Stimulated activated naive CD8-positive, alpha-beta T cell treated with anti-CD3 and anti-CD28 coated beads, Interleukin-15, amount 100 ng/mL, for 72 hours (primary cell): ENCODE results near the gene PTPRN2.
A peak's percentile ranks its signal among the peaks of the same experiment; 100 is the strongest.
"Not testable (repeated sequence)": the region's sequence is repeated elsewhere in the genome, so short reads cannot be mapped to it uniquely, and the experiment has no call there.

ENCODE experiments used
- ATAC-seq: fragments of 150-1000 bp; cut with Tn5 transposase; 2 replicates; pipeline ENCODE4 v1.10.0; 2021; ENCODE audit warnings: mild to moderate bottlenecking, moderate library complexity
- DNase-seq, 2 donors: peaks; one replicate each; pipeline ENCODE4 v3.0.0; 2021 to 2022
- H3K27ac Mint-ChIP-seq, 2 donors: one replicate each; pipeline ENCODE4 v1.8.0; 2022; ENCODE audit warnings: mild to moderate bottlenecking in 2 of 2, mixed read lengths in 2 of 2, moderate library complexity in 2 of 2
- H3K27me3 Mint-ChIP-seq: one replicate; pipeline ENCODE4 v1.8.0; 2022; ENCODE audit warnings: mixed read lengths
- H3K4me1 Mint-ChIP-seq: one replicate; pipeline ENCODE4 v1.8.0; 2022; ENCODE audit warnings: mild to moderate bottlenecking, mixed read lengths
- H3K4me3 Mint-ChIP-seq, 2 donors: one replicate each; pipeline ENCODE4 v1.8.0; 2022; ENCODE audit warnings: mild to moderate bottlenecking in 2 of 2, mixed read lengths in 2 of 2, moderate library complexity in 1 of 2
- H3K9me3 Mint-ChIP-seq, 2 donors: one replicate each; pipeline ENCODE4 v1.8.0; 2022; ENCODE audit warnings: mixed read lengths in 2 of 2

The PTPRN2 gene

GRCh38 chr7:158587162-158588084 lies at the start of gene PTPRN2:
PTPRN2 (minus strand) TSS chr7:158587823.
- peak; percentile 32 to 48 for DNase-seq
- Mint-ChIP-seq H3K27me3 (peaks cover 63% of the 10 kb centered on the region), H3K9me3 (no peaks in the 10 kb centered on the region), H3K27ac (no peak within 1 kb of the TSS), H3K4me3 (peak within 1 kb of the TSS; percentile 19 to 63), H3K4me1 (peaks cover 12% of the 10 kb centered on the region)
- peak; percentile 70 for ATAC-seq

- H3K27ac Mint-ChIP-seq, result peak overlapping the region in 1 of 2 donors; percentile 50
- H3K4me1 Mint-ChIP-seq, result no peaks in the 10 kb centered on the region
- peak; percentile 73 for ATAC-seq
- no peaks in the 10 kb centered on the region for H3K9me3 Mint-ChIP-seq
- no peak for DNase-seq
- H3K4me3 Mint-ChIP-seq, result no peak overlapping the region
- H3K27me3 Mint-ChIP-seq, result no peaks in the 10 kb centered on the region
Measured at GRCh38 chr7:158633055-158633956, 45.7 kb upstream of the PTPRN2 start.

- no peak overlapping the region for H3K4me3 Mint-ChIP-seq
- H3K27me3 Mint-ChIP-seq, result no peaks in the 10 kb centered on the region
- H3K9me3 Mint-ChIP-seq, result no peaks in the 10 kb centered on the region
- H3K4me1 Mint-ChIP-seq, result no peaks in the 10 kb centered on the region
- DNase-seq (no peak), ATAC-seq (no peak)
- H3K27ac Mint-ChIP-seq, result peak overlapping the region in 1 of 2 donors; percentile 3
Measured at GRCh38 chr7:158631574-158632195, 44.1 kb upstream of the PTPRN2 start.

- not testable (repeated sequence) for DNase-seq, H3K4me1 Mint-ChIP-seq, H3K27me3 Mint-ChIP-seq, ATAC-seq, H3K4me3 Mint-ChIP-seq, H3K27ac Mint-ChIP-seq, H3K9me3 Mint-ChIP-seq
Measured at GRCh38 chr7:158626289-158626688, 38.7 kb upstream of the PTPRN2 start.

- H3K27ac Mint-ChIP-seq, result no peak overlapping the region
- no peaks in the 10 kb centered on the region for H3K4me1 Mint-ChIP-seq
- no peak for ATAC-seq
- no peak for DNase-seq
- no peaks in the 10 kb centered on the region for H3K27me3 Mint-ChIP-seq
- no peaks in the 10 kb centered on the region for H3K9me3 Mint-ChIP-seq
- H3K4me3 Mint-ChIP-seq, result no peak overlapping the region
Measured at GRCh38 chr7:158623241-158623640, 35.6 kb upstream of the PTPRN2 start.

GRCh38 chr7:158620839-158621441 lies 33.3 kb upstream of the PTPRN2 start:
- no peaks in the 10 kb centered on the region for H3K9me3 Mint-ChIP-seq
- H3K27ac Mint-ChIP-seq, result no peak overlapping the region
- DNase-seq, result no peak
- no peaks in the 10 kb centered on the region for H3K4me1 Mint-ChIP-seq
- H3K4me3 Mint-ChIP-seq, result no peak overlapping the region
- no peak for ATAC-seq
- no peaks in the 10 kb centered on the region for H3K27me3 Mint-ChIP-seq

GRCh38 chr7:158620418-158620817 lies 32.8 kb upstream of the PTPRN2 start:
- Mint-ChIP-seq H3K4me1 (no peaks in the 10 kb centered on the region), H3K4me3 (no peak overlapping the region), H3K9me3 (no peaks in the 10 kb centered on the region), H3K27me3 (no peaks in the 10 kb centered on the region), H3K27ac (no peak overlapping the region)
- ATAC-seq (no peak), DNase-seq (no peak)

- Mint-ChIP-seq H3K9me3 (no peaks in the 10 kb centered on the region), H3K4me1 (no peaks in the 10 kb centered on the region), H3K4me3 (no peak overlapping the region), H3K27me3 (no peaks in the 10 kb centered on the region), H3K27ac (no peak overlapping the region)
- DNase-seq, result no peak
- ATAC-seq, result no peak
Measured at GRCh38 chr7:158618745-158619140, 31.1 kb upstream of the PTPRN2 start.

GRCh38 chr7:158617737-158618128 lies 30.1 kb upstream of the PTPRN2 start:
- H3K27ac Mint-ChIP-seq, result no peak overlapping the region
- DNase-seq, result no peak

GRCh38 chr7:158616050-158616449 lies 28.4 kb upstream of the PTPRN2 start:
- Mint-ChIP-seq H3K9me3 (no peaks in the 10 kb centered on the region), H3K27ac (no peak overlapping the region), H3K4me1 (peaks cover 21% of the 10 kb centered on the region), H3K27me3 (no peaks in the 10 kb centered on the region), H3K4me3 (no peak overlapping the region)
- DNase-seq, result no peak
- ATAC-seq, result no peak

More at GRCh38 chr7:158617737-158618128, 30.1 kb upstream of the PTPRN2 start:
- no peak for ATAC-seq
- H3K4me1 Mint-ChIP-seq, result peaks cover 8% of the 10 kb centered on the region
- H3K9me3 Mint-ChIP-seq, result no peaks in the 10 kb centered on the region
- H3K4me3 Mint-ChIP-seq, result no peak overlapping the region
- H3K27me3 Mint-ChIP-seq, result no peaks in the 10 kb centered on the region

GRCh38 chr7:158614700-158615099 lies 27.1 kb upstream of the PTPRN2 start:
- ATAC-seq (no peak), DNase-seq (no peak)
- no peaks in the 10 kb centered on the region for H3K9me3 Mint-ChIP-seq
- no peak overlapping the region for H3K27ac Mint-ChIP-seq
- H3K27me3 Mint-ChIP-seq, result no peaks in the 10 kb centered on the region
- no peak overlapping the region for H3K4me3 Mint-ChIP-seq
- H3K4me1 Mint-ChIP-seq, result peaks cover 21% of the 10 kb centered on the region

GRCh38 chr7:158613481-158613880 lies 25.9 kb upstream of the PTPRN2 start:
- DNase-seq (no peak), ATAC-seq (no peak)
- peaks cover 21% of the 10 kb centered on the region for H3K4me1 Mint-ChIP-seq
- H3K9me3 Mint-ChIP-seq, result no peaks in the 10 kb centered on the region
- H3K27ac Mint-ChIP-seq, result no peak overlapping the region
- H3K27me3 Mint-ChIP-seq, result no peaks in the 10 kb centered on the region
- no peak overlapping the region for H3K4me3 Mint-ChIP-seq

GRCh38 chr7:158612546-158612945 lies 24.9 kb upstream of the PTPRN2 start:
- Mint-ChIP-seq H3K27ac (no peak overlapping the region), H3K27me3 (no peaks in the 10 kb centered on the region), H3K4me3 (no peak overlapping the region), H3K4me1 (peaks cover 21% of the 10 kb centered on the region), H3K9me3 (no peaks in the 10 kb centered on the region)
- ATAC-seq, result no peak
- DNase-seq, result no peak

- DNase-seq (no peak), ATAC-seq (no peak)
- Mint-ChIP-seq H3K27ac (peak overlapping the region in 1 of 2 donors; percentile 80), H3K4me1 (peaks cover 21% of the 10 kb centered on the region), H3K9me3 (no peaks in the 10 kb centered on the region), H3K27me3 (no peaks in the 10 kb centered on the region), H3K4me3 (no peak overlapping the region)
Measured at GRCh38 chr7:158611541-158611940, 23.9 kb upstream of the PTPRN2 start.

GRCh38 chr7:158609313-158609974 lies 21.8 kb upstream of the PTPRN2 start:
- Mint-ChIP-seq H3K27ac (peak overlapping the region in 1 of 2 donors; percentile 9), H3K9me3 (no peaks in the 10 kb centered on the region), H3K27me3 (no peaks in the 10 kb centered on the region), H3K4me1 (peaks cover 21% of the 10 kb centered on the region), H3K4me3 (no peak overlapping the region)
- ATAC-seq (no peak), DNase-seq (no peak)
